ENCODE measurements around the gene RPS6KA5. TPM values are rescaled to one million over a fixed set of nuclear protein-coding genes. Genes with fewer than 3 reads are reported as not detected.
"Not testable (repeated sequence)": the region's sequence is repeated elsewhere in the genome, so short reads cannot be mapped to it uniquely, and the experiment has no call there.

RPS6KA5 gene
- polyA plus RNA-seq, 1 experiment, result 0.22 TPM

DNA sequence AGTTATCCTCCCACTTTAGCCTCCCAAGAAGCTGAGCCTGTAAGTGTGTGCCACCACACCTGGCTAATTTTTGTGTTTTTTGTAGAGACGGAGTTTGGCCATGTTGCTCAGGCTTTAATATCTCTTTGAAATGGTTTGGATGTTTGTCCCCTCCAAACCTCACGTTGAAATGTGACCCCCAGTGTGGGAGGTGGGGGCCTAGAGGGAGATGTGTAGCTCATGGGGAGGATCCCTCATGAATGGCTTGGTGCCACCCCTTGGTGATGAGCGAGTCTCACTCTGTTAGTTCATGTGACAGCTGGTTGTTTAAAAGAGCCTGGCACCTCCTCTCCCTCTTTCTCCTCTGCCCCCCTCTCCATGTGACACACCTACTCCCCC is 220.6 kb downstream of the RPS6KA5 start:
- no peaks in the 10 kb centered on the region for H3K27me3 ChIP-seq (ENCODE audit: control insufficient read depth, insufficient read depth, low read length)
- TF ChIP-seq, protein P1, sequence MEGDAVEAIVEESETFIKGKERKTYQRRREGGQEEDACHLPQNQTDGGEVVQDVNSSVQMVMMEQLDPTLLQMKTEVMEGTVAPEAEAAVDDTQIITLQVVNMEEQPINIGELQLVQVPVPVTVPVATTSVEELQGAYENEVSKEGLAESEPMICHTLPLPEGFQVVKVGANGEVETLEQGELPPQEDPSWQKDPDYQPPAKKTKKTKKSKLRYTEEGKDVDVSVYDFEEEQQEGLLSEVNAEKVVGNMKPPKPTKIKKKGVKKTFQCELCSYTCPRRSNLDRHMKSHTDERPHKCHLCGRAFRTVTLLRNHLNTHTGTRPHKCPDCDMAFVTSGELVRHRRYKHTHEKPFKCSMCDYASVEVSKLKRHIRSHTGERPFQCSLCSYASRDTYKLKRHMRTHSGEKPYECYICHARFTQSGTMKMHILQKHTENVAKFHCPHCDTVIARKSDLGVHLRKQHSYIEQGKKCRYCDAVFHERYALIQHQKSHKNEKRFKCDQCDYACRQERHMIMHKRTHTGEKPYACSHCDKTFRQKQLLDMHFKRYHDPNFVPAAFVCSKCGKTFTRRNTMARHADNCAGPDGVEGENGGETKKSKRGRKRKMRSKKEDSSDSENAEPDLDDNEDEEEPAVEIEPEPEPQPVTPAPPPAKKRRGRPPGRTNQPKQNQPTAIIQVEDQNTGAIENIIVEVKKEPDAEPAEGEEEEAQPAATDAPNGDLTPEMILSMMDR (IDR thresholded peaks at IDR 0.05; ENCODE audit: insufficient read depth, low read depth, low read length), result no peak
- POLR2A ChIA-PET, result no interaction called here
- CTCF ChIA-PET, result no interaction called here
- H3K4me3 ChIP-seq (ENCODE audit: low read depth, low read length), result no peak overlapping the region
- H3K36me3 ChIP-seq (ENCODE audit: control insufficient read depth, insufficient read depth, low read length), result no peaks in the 10 kb centered on the region
- DNase-seq (ENCODE audit: low read depth), result no peak

DNA sequence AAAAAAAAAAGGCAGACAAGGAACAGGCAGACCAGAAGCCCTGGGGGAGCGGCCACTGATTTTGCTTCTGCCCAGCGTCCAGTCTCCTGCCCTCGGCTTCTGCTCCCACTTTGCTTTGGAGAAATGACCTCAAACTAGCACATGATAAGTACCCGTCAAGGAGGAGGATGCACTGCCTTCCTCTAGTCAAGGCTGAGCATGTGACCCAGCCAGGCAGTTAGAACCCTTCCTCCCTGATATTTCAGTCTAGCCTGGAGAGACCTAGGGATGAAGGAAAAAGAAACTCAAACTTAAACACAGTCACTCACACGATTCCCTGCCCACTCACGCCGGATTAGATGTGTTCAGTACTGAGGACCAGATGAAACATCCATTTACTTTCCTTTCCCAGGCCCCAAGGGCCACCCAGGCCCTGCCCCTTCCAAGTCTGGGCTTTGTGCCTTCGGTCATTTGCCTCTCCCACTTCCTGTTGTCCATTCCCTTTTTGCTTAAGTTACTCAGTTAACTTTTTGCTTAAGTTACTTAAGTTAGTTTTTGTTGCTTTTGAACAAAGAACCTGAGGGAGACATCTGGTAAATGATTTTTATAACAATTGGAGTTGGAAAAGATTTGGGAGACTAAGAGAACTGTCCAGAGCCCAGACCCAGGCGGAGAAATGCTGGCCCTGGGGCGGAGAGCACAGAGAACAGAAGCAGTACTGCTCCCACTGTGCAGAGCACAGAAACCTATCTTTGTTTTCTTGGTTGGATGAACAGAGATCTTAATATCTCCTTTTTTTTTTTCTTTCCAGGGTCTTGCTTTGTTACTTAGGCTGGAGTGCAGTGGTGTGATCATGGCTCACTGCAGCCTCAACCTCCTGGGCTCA is 221.2 kb downstream of the RPS6KA5 start:
- H3K27me3 ChIP-seq (ENCODE audit: control insufficient read depth, insufficient read depth, low read length), result no peaks in the 10 kb centered on the region
- POLR2A ChIA-PET, result no interaction called here
- CTCF ChIA-PET, result no interaction called here
- DNase-seq (ENCODE audit: low read depth), result peak; percentile 30
- TF ChIP-seq, protein P1 (IDR thresholded peaks at IDR 0.05; ENCODE audit: insufficient read depth, low read depth, low read length), result no peak
- no peak overlapping the region for H3K4me3 ChIP-seq (ENCODE audit: low read depth, low read length)
- H3K36me3 ChIP-seq (ENCODE audit: control insufficient read depth, insufficient read depth, low read length), result no peaks in the 10 kb centered on the region

DNA sequence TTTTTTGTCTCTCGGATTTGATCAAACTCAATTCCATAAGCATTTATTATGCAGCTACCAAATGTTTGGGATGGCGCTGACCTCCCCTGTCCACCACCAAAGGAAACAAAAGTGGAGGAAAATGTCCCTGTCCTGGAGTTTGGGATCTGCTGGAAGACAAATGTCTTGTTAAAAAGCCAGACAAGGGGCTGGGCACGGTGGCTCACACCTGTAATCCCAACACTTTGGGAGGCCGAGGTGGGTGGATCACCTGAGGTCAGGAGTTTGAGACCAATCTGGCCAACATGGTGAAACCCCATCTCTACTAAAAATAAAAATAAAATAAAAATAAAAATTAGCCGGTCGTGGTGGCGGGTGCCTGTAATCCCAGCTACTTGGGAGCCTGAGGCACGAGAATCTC is 221.9 kb downstream of the RPS6KA5 start:
- H3K36me3 ChIP-seq (ENCODE audit: control insufficient read depth, insufficient read depth, low read length); POLR2A ChIA-PET; CTCF ChIA-PET; H3K4me3 ChIP-seq (ENCODE audit: low read depth, low read length); DNase-seq (ENCODE audit: low read depth); H3K27me3 ChIP-seq (ENCODE audit: control insufficient read depth, insufficient read depth, low read length): not testable (repeated sequence)

DNA sequence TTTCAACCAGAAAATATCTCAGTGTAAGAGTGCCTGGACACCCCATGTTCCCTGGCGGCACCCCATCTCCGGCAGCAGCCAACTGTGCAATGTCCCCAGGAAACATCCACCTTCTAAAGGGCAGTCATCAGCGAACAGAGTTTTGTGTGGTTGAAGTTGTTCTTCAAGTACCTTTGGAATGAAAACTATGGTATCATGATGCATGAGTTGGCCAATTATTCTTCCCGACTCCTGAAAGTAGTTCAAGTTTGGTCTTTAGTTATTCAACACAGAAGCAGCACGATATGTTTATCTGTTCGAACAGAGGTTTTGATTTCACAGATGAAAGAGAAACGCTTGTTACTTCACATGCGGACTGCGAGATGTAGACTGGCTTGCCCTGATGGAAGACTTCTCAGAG is 223.1 kb downstream of the RPS6KA5 start:
- H3K36me3 ChIP-seq (ENCODE audit: control insufficient read depth, insufficient read depth, low read length), result no peaks in the 10 kb centered on the region
- CTCF ChIA-PET, result no interaction called here
- no peak for DNase-seq (ENCODE audit: low read depth)
- no peaks in the 10 kb centered on the region for H3K27me3 ChIP-seq (ENCODE audit: control insufficient read depth, insufficient read depth, low read length)
- no peak overlapping the region for H3K4me3 ChIP-seq (ENCODE audit: low read depth, low read length)
- POLR2A ChIA-PET, result no interaction called here
- TF ChIP-seq, protein P1 (IDR thresholded peaks at IDR 0.05; ENCODE audit: insufficient read depth, low read depth, low read length), result no peak

DNA sequence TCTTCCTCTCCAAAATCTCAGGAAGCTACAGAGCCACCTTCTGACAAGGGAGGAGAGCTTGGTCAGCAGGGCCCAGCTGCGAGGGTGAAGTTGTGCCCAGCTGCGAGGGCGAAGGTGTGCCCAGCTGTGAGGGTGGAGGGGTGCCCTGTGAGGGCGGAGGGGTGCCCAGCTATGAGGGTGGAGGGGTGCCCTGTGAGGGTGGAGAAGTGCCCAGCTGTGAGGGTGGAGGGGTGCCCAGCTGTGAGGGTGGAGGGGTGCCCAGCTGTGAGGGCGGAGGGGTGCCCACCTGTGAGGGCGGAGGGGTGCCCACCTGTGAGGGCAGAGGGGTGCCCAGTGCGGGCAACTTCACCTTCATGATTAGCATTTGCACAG is 223.8 kb downstream of the RPS6KA5 start:
- TF ChIP-seq, protein P1 (IDR thresholded peaks at IDR 0.05; ENCODE audit: insufficient read depth, low read depth, low read length), result no peak
- DNase-seq (ENCODE audit: low read depth), result no peak
- POLR2A ChIA-PET, result no interaction called here
- H3K27me3 ChIP-seq (ENCODE audit: control insufficient read depth, insufficient read depth, low read length), result no peaks in the 10 kb centered on the region
- H3K36me3 ChIP-seq (ENCODE audit: control insufficient read depth, insufficient read depth, low read length), result no peaks in the 10 kb centered on the region
- CTCF ChIA-PET, result interaction anchor here (0.6 kb wide), 1 partner anchor 58 kb away, joined by 3 read pairs; no protein-coding TSS in a partner anchor
- no peak overlapping the region for H3K4me3 ChIP-seq (ENCODE audit: low read depth, low read length)

DNA sequence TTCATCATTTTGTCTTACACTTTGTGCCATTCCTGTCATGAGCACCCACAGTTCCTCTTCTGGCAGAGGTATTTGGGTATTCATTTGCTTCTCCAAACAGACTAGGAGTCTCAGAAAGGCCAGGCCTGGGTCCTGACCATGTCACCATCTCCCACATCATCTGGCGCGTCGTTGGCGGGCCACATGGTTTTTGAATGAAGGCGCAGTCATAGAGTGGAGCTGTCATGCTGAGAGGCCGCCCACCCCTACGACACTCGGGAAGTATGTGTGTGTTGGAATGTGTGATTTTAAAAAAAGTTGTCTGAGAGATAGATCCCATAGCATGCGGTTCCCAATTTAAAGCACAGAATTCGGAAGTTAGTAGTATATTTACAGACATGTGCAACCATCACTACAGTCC is 228.6 kb downstream of the RPS6KA5 start:
- ChIA-PET POLR2A (no interaction called here), CTCF (no interaction called here)
- TF ChIP-seq, protein P1 (IDR thresholded peaks at IDR 0.05; ENCODE audit: insufficient read depth, low read depth, low read length), result no peak
- Histone ChIP-seq H3K27me3 (ENCODE audit: control insufficient read depth, insufficient read depth, low read length) (no peaks in the 10 kb centered on the region; the same call in 1 of the 2 replicates), H3K4me3 (ENCODE audit: low read depth, low read length) (no peak overlapping the region), H3K36me3 (ENCODE audit: control insufficient read depth, insufficient read depth, low read length) (no peaks in the 10 kb centered on the region)
- no peak for DNase-seq (ENCODE audit: low read depth)
